Caco-2 (cell line): Measurements from ENCODE around the gene CSF3. TPM values are rescaled to one million over a fixed set of nuclear protein-coding genes. Genes with fewer than 3 reads are reported as not detected.

Source experiments
- BruUV-seq: library from RNA; stranded (reverse); fragments of 400-500 nt; replicated peaks from 2 replicates; lab custom pipeline; 2021; lab: Mats Ljungman, UMichigan
- CTCF ChIA-PET: fragments of 300-600 bp; sonication (Branson Sonifier 250); formaldehyde crosslinking; loops from one replicate; lab custom pipeline; 2022; ENCODE audit warnings: antibody characterized with exemption; lab: Charles Lee
- POLR2A ChIA-PET: fragments of 300-600 bp; sonication (Branson Sonifier 250); formaldehyde crosslinking; loops from one replicate; lab custom pipeline; 2022; ENCODE audit warnings: antibody characterized with exemption; lab: Charles Lee
- DNase-seq, 2 experiments: peaks; one replicate each; pipeline versions ENCODE4 v3.0.0 to v3.0.0-alpha.2; 2020 to 2022
- H3K27me3 ChIP-seq: replicated peaks from 2 replicates; pipeline ENCODE4 v1.6.0; 2011; ENCODE audit warnings: low read length; ENCODE audit not compliant: control insufficient read depth, insufficient read depth
- H3K36me3 ChIP-seq: 2 replicates; pipeline ENCODE4 v1.5.1; 2011; ENCODE audit warnings: low read length; ENCODE audit not compliant: control insufficient read depth, insufficient read depth
- H3K4me1 ChIP-seq: fragments of 250-450 bp; sonication (Bioruptor Pico); 2 replicates; pipeline ENCODE4 v1.5.1; 2020; ENCODE audit warnings: mild to moderate bottlenecking
- H3K4me3 ChIP-seq: 2 replicates; pipeline ENCODE4 v1.5.1; 2011; ENCODE audit warnings: low read depth, mild to moderate bottlenecking, control low read depth, low read length
- H3K9me3 ChIP-seq: fragments of 250-450 bp; sonication (Bioruptor Pico); 2 replicates; pipeline ENCODE4 v1.5.1; 2020; ENCODE audit warnings: mild to moderate bottlenecking, moderate library complexity
- H3K27ac Mint-ChIP-seq: one replicate; pipeline ENCODE4 v1.8.0; 2022; ENCODE audit warnings: mixed read lengths; ENCODE audit not compliant: unreplicated experiment
- H3K27me3 Mint-ChIP-seq: one replicate; pipeline ENCODE4 v1.8.0; 2022; ENCODE audit warnings: mixed read lengths; ENCODE audit not compliant: insufficient read depth, unreplicated experiment
- H3K36me3 Mint-ChIP-seq: one replicate; pipeline ENCODE4 v1.8.0; 2022; ENCODE audit warnings: mild to moderate bottlenecking, mixed read lengths; ENCODE audit not compliant: insufficient read depth, unreplicated experiment
- H3K4me1 Mint-ChIP-seq: one replicate; pipeline ENCODE4 v1.8.0; 2022; ENCODE audit warnings: low read depth, mixed read lengths; ENCODE audit not compliant: unreplicated experiment
- H3K4me3 Mint-ChIP-seq: one replicate; pipeline ENCODE4 v1.8.0; 2022; ENCODE audit warnings: mild to moderate bottlenecking, moderate library complexity, mixed read lengths; ENCODE audit not compliant: unreplicated experiment
- H3K9me3 Mint-ChIP-seq: one replicate; pipeline ENCODE4 v1.8.0; 2022; ENCODE audit warnings: mixed read lengths; ENCODE audit not compliant: unreplicated experiment
- CTCF ChIP-seq, 2 experiments: fragments of 200-600 bp in 1 of 2; IDR thresholded peaks; 1 replicate in 1 of 2; 2 replicates in 1 of 2; pipeline versions ENCODE4 v1.5.1 to v1.8.0; 2011 to 2022; ENCODE audit warnings: antibody characterized with exemption in 1 of 2, control low read depth in 1 of 2, inconsistent platforms in 1 of 2, low read depth in 1 of 2, low read length in 1 of 2, mild to moderate bottlenecking in 1 of 2, moderate library complexity in 1 of 2; ENCODE audit not compliant: insufficient read depth in 1 of 2, severe bottlenecking in 1 of 2, unreplicated experiment in 1 of 2
- intact Hi-C: fragments of 100-400 bp; cut with micrococcal nuclease; formaldehyde crosslinking; loops from one replicate; pipeline ENCODE4 v1.10.0; 2022; ENCODE audit not compliant: unreplicated experiment
- total RNA-seq: library from RNA; stranded (reverse); gene quantifications from 2 replicates; pipeline ENCODE4 v1.2.3, GENCODE V29; 2022

Gene CSF3
- total RNA-seq, 1 experiment from 2014 or later, result not detected

DNA sequence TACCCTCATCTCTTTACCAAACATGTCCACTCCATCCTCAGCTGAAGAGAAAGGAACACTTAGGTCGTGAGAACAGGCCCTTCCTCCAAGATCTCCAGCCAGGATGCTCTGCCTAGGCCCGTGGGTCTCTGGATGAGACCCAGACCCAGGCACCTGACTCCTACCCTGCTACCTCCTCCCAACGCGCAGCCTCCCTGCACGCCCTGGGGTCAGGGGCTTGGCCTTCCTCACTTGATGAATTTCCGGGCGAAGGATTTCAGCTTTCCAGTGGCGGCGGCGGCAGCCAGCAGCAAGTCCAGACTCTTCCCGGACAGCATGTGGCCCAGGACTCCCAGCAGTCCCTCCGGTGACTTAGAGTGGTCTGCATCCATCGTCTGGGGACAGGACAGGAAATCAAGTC, 13.4 kb downstream of the CSF3 start:
- CTCF ChIA-PET, result interaction anchor here (0.7 to 1.4 kb wide), 3 partner anchors 13 to 154 kb away, joined by 3 to 9 read pairs (median 8); partner anchors contain the start of gene CSF3

GRCh38 chr17:40031706-40032105, 16.5 kb downstream of the CSF3 start:
- Mint-ChIP-seq H3K4me1 (no peaks in the 10 kb centered on the region), H3K36me3 (peaks cover 44% of the 10 kb centered on the region), H3K27ac (no peak overlapping the region), H3K4me3 (no peak overlapping the region), H3K9me3 (no peaks in the 10 kb centered on the region), H3K27me3 (no peaks in the 10 kb centered on the region)
- Histone ChIP-seq H3K27me3 (no peaks in the 10 kb centered on the region), H3K9me3 (no peaks in the 10 kb centered on the region), H3K4me3 (no peak overlapping the region), H3K36me3 (peaks cover 5% of the 10 kb centered on the region), H3K4me1 (no peaks in the 10 kb centered on the region)
- BruUV-seq, result no TSS peak
- TF ChIP-seq CTCF (IDR thresholded peaks at IDR 0.05; ENCODE audit: insufficient read depth in 1 of 2, low read depth in 1 of 2, low read length in 1 of 2, severe bottlenecking in 1 of 2, unreplicated experiment in 1 of 2), result no peak
- ChIA-PET POLR2A (interaction anchor here (0.6 kb wide), 1 partner anchor 522 kb away, joined by 10 read pairs; no protein-coding TSS in a partner anchor), CTCF (interaction anchor here (0.6 kb wide), 1 partner anchor 75 kb away, joined by 3 read pairs; no protein-coding TSS in a partner anchor)
- intact Hi-C loops, result no loop called here
- no peak for DNase-seq

More for the DNA sequence above, 13.4 kb downstream of the CSF3 start:
- BruUV-seq, result no TSS peak
- Mint-ChIP-seq H3K27ac (no peak overlapping the region), H3K9me3 (no peaks in the 10 kb centered on the region), H3K27me3 (no peaks in the 10 kb centered on the region), H3K4me1 (peaks cover 6% of the 10 kb centered on the region), H3K4me3 (no peak overlapping the region), H3K36me3 (peaks cover 60% of the 10 kb centered on the region)
- TF ChIP-seq CTCF (IDR thresholded peaks at IDR 0.05; ENCODE audit: insufficient read depth in 1 of 2, low read depth in 1 of 2, low read length in 1 of 2, severe bottlenecking in 1 of 2, unreplicated experiment in 1 of 2), result no peak
- Histone ChIP-seq H3K27me3 (no peaks in the 10 kb centered on the region), H3K9me3 (no peaks in the 10 kb centered on the region), H3K4me1 (no peaks in the 10 kb centered on the region), H3K36me3 (peaks cover 9% of the 10 kb centered on the region), H3K4me3 (no peak overlapping the region)
- intact Hi-C loops, result no loop called here
- POLR2A ChIA-PET, result interaction anchor here (0.6 kb wide), 1 partner anchor 82 kb away, joined by 3 read pairs; no protein-coding TSS in a partner anchor
- DNase-seq, result no peak

DNA sequence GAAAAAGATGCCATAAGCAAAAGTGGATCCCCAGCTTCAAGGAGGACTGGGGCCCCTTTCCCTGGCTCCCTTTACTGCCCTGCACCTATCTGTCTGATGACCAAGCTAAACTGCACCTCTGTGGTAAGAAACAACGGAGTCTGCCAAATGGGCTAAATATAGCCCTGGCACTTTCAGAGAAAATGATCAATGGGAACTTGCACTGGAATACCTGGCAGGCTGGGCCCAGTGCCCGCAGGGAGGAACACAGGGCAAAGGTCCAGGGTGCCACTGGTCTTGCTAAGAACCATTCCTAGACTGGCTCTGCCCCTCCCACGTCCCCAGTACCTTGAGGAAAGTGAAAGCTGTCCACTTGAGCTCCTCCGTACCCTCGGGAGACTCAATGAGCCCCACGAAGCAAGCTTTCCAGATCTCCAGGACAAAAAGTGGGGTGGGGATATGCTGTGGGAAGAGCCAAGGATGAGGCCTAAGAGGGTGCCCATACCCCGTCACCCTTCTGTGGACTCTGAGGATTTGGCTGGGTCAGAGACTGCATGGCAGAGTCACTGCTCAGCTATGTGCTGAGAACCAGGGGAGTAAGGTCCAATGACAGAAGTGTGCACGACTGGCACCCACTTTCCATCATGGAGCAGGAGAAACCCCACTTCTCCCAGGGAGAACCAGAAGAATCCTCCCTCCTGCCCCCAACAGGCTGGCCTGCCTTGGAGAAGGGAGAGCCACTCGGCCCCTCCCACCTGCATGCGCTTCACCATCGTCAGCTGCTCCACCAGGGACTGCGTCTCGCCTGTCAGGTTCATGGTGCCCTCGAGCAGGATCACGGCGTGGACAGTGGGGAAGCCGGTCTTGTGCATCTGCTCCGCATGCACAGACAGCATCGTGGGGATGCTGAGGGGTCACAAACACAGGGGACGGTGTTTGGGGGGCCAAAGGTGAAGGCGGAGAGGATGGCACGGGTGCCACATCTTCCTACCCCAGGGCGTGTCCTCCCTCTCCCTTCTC, 17.4 kb downstream of the CSF3 start:
- CTCF ChIA-PET, result interaction anchor here (0.6 to 2.6 kb wide), 3 partner anchors 19 to 79 kb away, joined by 3 to 5 read pairs (median 3); no protein-coding TSS in a partner anchor
- Histone ChIP-seq H3K4me3 (no peak overlapping the region), H3K9me3 (no peaks in the 10 kb centered on the region), H3K27me3 (no peaks in the 10 kb centered on the region), H3K36me3 (peaks cover 5% of the 10 kb centered on the region), H3K4me1 (no peaks in the 10 kb centered on the region)
- intact Hi-C loops, result no loop called here
- DNase-seq, result no peak
- no peaks in the 10 kb centered on the region for H3K9me3 Mint-ChIP-seq
- H3K4me3 Mint-ChIP-seq, result no peak overlapping the region
- POLR2A ChIA-PET, result interaction anchor here (0.6 kb wide), 1 partner anchor 522 kb away, joined by 10 read pairs; no protein-coding TSS in a partner anchor
- H3K27ac Mint-ChIP-seq, result no peak overlapping the region
- peaks cover 38% of the 10 kb centered on the region for H3K36me3 Mint-ChIP-seq
- TF ChIP-seq CTCF (IDR thresholded peaks at IDR 0.05; ENCODE audit: insufficient read depth in 1 of 2, low read depth in 1 of 2, low read length in 1 of 2, severe bottlenecking in 1 of 2, unreplicated experiment in 1 of 2), result no peak
- no peaks in the 10 kb centered on the region for H3K27me3 Mint-ChIP-seq
- BruUV-seq, result no TSS peak
- H3K4me1 Mint-ChIP-seq, result no peaks in the 10 kb centered on the region
